ENCODE results near the gene PARD3.

Gene PARD3

DNA sequence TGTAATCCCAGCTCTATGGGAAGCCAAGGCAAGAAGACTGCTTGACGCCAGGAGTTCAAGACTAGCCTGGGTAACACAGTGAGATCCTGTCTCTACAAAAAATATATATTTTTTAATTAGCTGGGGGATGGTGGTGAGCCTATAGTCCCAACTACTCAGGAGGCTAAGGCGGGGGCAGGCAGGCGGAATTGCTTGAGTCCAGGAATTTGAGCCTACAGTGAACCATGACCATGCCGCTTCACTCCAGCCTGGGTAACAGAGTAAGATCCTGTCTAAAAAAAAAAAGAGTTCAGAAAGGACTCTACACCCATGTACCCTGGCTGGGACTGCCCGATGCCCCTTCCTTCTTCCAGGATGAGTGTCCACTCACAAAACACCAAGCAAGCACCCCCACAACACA, 648.7 kb downstream of the PARD3 start:
- DNase-seq (ENCODE audit: low read depth, low spot score), result no peak

DNA sequence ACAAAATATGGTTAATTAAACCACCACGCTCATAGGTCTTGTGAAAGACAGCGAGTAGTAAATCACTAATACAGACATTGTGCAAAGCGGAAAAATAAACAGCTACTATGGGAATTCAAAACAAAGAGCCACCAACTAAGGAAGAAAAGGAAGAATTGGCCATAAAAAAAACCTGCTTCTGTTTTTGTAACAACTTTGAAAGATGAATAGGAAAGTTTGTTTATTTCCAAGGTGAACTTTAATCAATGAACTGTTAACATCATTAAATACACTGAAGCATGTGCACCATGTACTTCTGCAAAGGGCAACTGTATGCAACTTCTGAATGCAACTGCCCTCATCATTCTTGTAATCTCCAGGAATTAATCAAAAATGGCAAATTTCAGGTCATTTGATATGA, 651.1 kb downstream of the PARD3 start:
- DNase-seq (ENCODE audit: low read depth, low spot score), result no peak

DNA sequence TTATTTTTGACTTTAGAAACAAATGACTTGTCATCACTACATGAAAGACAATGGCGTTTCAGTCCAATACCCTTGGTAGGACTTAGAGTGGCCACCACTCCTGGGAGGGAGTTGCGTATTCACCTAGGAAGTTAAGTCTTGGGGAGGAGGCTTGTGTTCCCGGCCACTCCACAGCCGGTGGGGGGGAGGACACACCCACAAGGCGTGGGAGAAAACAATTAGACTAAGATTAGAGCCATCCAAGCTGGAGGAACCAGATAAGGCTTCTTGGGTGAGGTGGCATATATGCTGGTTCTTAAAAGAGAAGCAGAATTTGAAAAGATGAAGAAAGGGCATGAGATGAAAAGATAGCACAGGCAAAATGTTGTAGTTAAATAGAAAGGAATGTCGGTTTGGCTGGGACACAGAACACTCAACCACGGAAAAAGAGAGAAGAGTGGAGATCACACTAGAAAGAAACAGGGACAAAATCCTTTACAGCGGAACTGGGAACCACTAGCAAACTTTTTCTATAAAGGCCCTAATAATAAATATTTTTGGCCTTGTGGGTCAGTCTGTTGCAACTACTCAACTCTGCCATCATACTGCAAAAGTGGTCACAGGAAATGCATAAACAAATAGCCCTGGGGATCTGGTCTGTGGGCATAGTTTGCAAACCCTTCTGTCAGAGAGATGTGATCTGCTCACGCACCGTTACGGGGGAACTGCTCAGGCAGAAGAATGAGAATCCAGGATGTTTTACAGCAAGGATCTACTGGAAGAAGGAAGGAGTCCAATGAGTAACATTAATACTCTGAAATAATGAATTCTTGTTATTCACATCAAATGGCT, 651.8 kb downstream of the PARD3 start:
- DNase-seq (ENCODE audit: low read depth, low spot score), result no peak

DNA sequence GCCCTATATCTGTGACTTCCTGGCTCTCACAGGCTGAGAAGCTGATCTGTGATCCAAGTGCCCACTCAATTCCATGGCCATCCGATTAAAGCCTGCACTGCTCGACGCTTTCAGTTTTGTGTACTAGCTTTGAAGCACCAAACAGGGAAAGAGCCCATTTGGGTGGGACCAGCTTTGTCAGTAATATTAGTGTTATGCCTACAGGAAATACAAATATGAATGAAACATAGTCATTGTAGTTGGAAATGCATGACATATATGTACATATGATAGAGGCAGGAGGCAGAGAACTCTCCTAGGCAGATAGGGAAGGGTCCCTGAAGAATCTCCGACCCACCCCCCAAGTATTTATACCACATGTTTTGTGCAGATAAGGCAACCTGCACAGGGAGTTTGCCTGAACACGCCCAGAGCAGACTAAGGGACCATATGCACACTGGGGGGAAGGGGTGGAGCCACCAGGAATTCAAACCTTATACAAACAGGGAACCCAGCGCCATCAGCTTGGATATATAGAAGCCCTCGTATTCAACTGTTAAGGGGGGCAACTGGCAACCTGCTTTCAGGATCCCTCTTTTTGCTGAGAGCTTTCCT, 653.2 kb downstream of the PARD3 start:
- no peak for DNase-seq (ENCODE audit: low read depth, low spot score)

DNA sequence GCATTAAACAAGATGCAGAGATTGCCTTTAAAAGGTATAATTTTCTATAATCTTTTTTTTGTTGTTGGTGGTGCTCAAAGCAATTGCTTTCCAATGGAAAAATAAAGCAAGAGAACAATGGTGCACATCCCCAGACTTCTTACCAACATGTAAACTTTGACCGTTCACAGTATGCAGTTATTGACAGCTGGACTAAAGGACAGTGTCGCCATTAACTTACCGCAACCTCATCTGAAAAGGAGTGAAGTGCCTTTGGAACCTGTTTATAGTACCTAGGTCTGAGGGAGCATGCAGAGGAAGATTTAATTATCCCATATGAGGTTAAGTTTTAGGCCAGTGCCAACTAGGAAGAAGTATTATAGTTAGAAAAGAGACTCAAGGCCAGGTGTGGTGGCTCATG, 654.5 kb downstream of the PARD3 start:
- no peak for DNase-seq (ENCODE audit: low read depth, low spot score)

DNA sequence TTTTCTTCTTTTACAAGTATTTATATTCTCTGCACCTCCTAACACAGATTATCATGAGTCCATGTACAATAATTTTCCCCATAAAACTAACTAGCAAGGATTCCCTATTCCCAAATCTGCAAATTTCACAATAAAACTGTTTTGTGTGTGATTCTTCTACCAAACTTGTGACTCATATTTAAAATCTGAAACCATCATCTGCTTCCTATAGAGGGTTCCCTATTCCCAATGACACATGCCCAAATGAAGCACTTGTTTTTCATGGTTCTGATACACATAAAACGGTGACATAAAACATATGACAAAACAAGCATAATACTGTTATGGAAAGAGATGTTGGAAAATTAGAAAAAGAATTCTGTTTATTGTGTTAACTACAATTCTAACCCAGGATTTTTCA, 657.6 kb downstream of the PARD3 start:
- DNase-seq (ENCODE audit: low read depth, low spot score), result no peak

- peak; percentile 31 for DNase-seq (ENCODE audit: low read depth, low spot score)
Measured at GRCh38 chr10:34156781-34157425, 658.2 kb downstream of the PARD3 start.

DNA sequence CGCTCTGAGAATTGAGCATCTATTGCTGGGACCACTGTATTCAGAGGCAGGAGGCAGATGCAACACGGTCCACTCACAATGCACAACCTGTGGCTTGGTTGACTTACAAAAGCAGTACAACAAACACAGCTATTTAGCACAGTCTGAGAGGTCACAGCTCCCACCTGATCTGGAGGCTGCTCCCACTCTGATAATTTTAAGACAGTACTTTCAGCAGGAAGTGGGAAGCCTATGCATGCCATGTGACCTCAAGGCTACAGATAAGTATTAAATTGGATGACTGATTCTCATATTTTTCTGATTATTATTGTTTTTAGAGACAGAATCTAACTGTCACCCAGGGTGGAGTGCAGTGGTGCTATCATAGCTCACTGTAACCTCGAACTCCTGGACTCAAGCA, 659.3 kb downstream of the PARD3 start:
- no peak for DNase-seq (ENCODE audit: low read depth, low spot score)

- DNase-seq (ENCODE audit: low read depth, low spot score), result no peak
Measured at GRCh38 chr10:34154383-34154900, 660.7 kb downstream of the PARD3 start.

GRCh38 chr10:34153663-34154382, 661.3 kb downstream of the PARD3 start:
- DNase-seq (ENCODE audit: low read depth, low spot score), result no peak

- DNase-seq (ENCODE audit: low read depth, low spot score), result no peak
Measured at GRCh38 chr10:34152434-34152833, 662.7 kb downstream of the PARD3 start.

- DNase-seq (ENCODE audit: low read depth, low spot score), result no peak
Measured at GRCh38 chr10:34151931-34152330, 663.2 kb downstream of the PARD3 start.

GRCh38 chr10:34151481-34151880, 663.6 kb downstream of the PARD3 start:
- no peak for DNase-seq (ENCODE audit: low read depth, low spot score)

DNA sequence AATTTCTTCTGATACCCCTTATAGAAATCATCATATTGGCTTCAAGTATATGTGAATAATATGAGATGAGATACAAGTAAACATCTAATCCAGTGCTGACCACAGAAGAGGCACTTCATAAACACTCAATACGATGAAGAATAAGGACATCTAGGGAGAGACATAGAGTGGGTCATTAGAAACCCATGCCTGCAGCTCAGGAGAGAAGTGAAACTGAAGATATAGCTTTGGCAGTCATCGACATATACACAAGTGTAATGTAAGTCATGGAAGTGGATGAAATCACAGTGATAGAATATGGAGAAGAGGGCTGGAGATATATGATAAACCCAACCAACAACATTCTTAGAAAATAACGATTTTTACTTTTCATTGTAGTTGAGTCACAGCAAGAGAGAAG, 665.0 kb downstream of the PARD3 start:
- no peak for DNase-seq (ENCODE audit: low read depth, low spot score)

DNA sequence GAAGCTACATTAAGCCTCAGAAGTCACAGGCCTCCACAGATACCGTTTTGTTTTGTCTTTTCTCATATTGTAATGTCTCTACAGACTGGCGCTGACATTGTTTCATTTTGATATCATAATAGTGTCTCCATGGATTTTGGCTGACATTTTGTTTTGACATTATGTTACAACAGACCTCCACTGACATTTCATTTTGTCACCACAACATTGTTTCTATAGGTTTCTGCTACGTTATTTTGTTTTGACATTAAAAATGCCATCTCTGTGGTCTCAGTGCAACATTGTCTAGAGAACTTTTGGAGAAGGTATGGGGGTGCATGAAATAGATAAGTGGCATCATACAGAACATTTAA, 666.8 kb downstream of the PARD3 start:
- no peak for DNase-seq (ENCODE audit: low read depth, low spot score)

- no peak for DNase-seq (ENCODE audit: low read depth, low spot score)
Measured at GRCh38 chr10:34147641-34148304, 667.3 kb downstream of the PARD3 start.

DNA sequence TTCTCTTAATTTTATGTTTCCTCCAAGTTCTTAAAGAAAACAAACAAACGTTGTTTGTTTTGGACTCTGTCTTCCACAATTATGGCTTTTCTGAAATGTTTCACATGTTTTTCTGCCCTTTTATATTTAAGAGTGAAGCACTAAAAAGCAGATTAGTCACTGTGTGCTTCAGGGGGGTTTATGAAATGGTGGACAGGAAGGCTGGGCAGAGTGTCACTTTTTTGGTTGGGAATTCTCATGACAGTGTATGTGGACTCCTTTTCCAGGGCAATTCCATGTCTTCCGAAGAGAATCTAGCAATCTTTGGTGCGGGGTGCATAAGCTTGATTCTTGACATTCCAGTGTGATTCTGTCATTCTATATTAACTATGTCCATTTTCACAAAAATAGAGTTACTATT, 669.4 kb downstream of the PARD3 start:
- DNase-seq (ENCODE audit: low read depth, low spot score), result peak; percentile 11

- DNase-seq (ENCODE audit: low read depth, low spot score), result no peak
Measured at GRCh38 chr10:34143466-34143865, 671.6 kb downstream of the PARD3 start.

GRCh38 chr10:34141032-34141680, 673.9 kb downstream of the PARD3 start:
- no peak for DNase-seq (ENCODE audit: low read depth, low spot score)

- DNase-seq (ENCODE audit: low read depth, low spot score), result no peak
Measured at GRCh38 chr10:34139559-34139958, 675.5 kb downstream of the PARD3 start.

- DNase-seq (ENCODE audit: low read depth, low spot score), result no peak
Measured at GRCh38 chr10:34137955-34138354, 677.1 kb downstream of the PARD3 start.
